OCI-LY7 (cell line): ENCODE data around the gene TPM1. TPM values are rescaled to one million over a fixed set of nuclear protein-coding genes. Genes with fewer than 3 reads are reported as not detected.

Experiments
- BruUV-seq: library from RNA; stranded (reverse); fragments of 400-500 nt; replicated peaks from 2 replicates; lab custom pipeline; 2021; lab: Mats Ljungman, UMichigan
- CTCF ChIA-PET: fragments of 300-600 bp; sonication (Branson Sonifier 250); formaldehyde crosslinking; loops from one replicate; lab custom pipeline; 2022; ENCODE audit warnings: antibody characterized with exemption; ENCODE audit not compliant: unreplicated experiment; lab: Charles Lee
- POLR2A ChIA-PET: fragments of 300-600 bp; sonication (Branson Sonifier 250); formaldehyde crosslinking; loops from one replicate; lab custom pipeline; 2022; ENCODE audit warnings: antibody characterized with exemption; lab: Charles Lee
- DNase-seq: peaks from one replicate; pipeline ENCODE4 v3.0.0-alpha.2; 2015; ENCODE audit warnings: low spot score
- H2AFZ ChIP-seq: fragments of 200-600 bp; sonication (generic), shearing (Covaris generic); 2 replicates; pipeline ENCODE4 v1.6.1; 2014; ENCODE audit warnings: mild to moderate bottlenecking, antibody characterized with exemption, low read length, moderate library complexity
- H3K27ac ChIP-seq: fragments of 200-600 bp; sonication (generic); 2 replicates; pipeline ENCODE4 v1.5.1; 2014; ENCODE audit warnings: mixed run types, low read depth, mild to moderate bottlenecking, moderate library complexity, low read length, inconsistent platforms; ENCODE audit not compliant: poor library complexity, severe bottlenecking
- H3K36me3 ChIP-seq: fragments of 200-600 bp; sonication (generic); 2 replicates; pipeline ENCODE4 v1.6.1; 2014; ENCODE audit warnings: mild to moderate bottlenecking, antibody characterized with exemption, low read length, moderate library complexity, mixed read lengths; ENCODE audit not compliant: insufficient read depth
- H3K4me1 ChIP-seq: fragments of 200-600 bp; sonication (generic); 2 replicates; pipeline ENCODE4 v1.5.1; 2014; ENCODE audit warnings: mild to moderate bottlenecking, low read length; ENCODE audit not compliant: insufficient read depth, poor library complexity, severe bottlenecking
- H3K4me2 ChIP-seq: fragments of 200-600 bp; sonication (generic); 2 replicates; pipeline ENCODE4 v1.6.1; 2014; ENCODE audit warnings: mild to moderate bottlenecking, low read length
- H3K4me3 ChIP-seq: fragments of 200-600 bp; sonication (generic); 2 replicates; pipeline ENCODE4 v1.5.1; 2014; ENCODE audit warnings: mild to moderate bottlenecking, low read depth, low read length; ENCODE audit not compliant: poor library complexity, severe bottlenecking
- H3K79me2 ChIP-seq: fragments of 200-600 bp; sonication (generic); 2 replicates; pipeline ENCODE4 v1.6.1; 2016; ENCODE audit warnings: low read depth, mild to moderate bottlenecking, low read length, moderate library complexity, mixed read lengths; ENCODE audit not compliant: insufficient read depth
- H3K9me2 ChIP-seq: fragments of 200-600 bp; sonication (generic); 2 replicates; pipeline ENCODE4 v1.6.1; 2016; ENCODE audit warnings: mild to moderate bottlenecking, low read length, mixed read lengths; ENCODE audit not compliant: insufficient read depth
- H3K9me3 ChIP-seq: fragments of 200-600 bp; sonication (generic); 2 replicates; pipeline ENCODE4 v1.6.1; 2014; ENCODE audit warnings: mild to moderate bottlenecking, mixed run types, low read length, mixed read lengths
- H4K20me1 ChIP-seq: fragments of 200-600 bp; sonication (generic); 2 replicates; pipeline ENCODE4 v1.6.1; 2014; ENCODE audit warnings: mild to moderate bottlenecking, antibody characterized with exemption, low read length, moderate library complexity, mixed read lengths; ENCODE audit not compliant: insufficient read depth
- CTCF ChIP-seq: fragments of 200-600 bp; sonication (generic); conservative IDR thresholded peaks from 2 replicates; pipeline ENCODE4 v1.5.1; 2014; ENCODE audit warnings: mild to moderate bottlenecking, antibody characterized with exemption, low read length, moderate library complexity, mixed read lengths
- EZH2phosphoT487 ChIP-seq: fragments of 200-600 bp; sonication (generic); IDR thresholded peaks from 2 replicates; pipeline ENCODE4 v1.6.1; 2018; ENCODE audit warnings: low read depth, borderline replicate concordance, mild to moderate bottlenecking, mixed run types, antibody characterized with exemption, low read length, moderate library complexity, mixed read lengths
- intact Hi-C: fragments of 100-400 bp; cut with micrococcal nuclease; formaldehyde crosslinking; loops from one replicate; pipeline ENCODE4 v1.10.0; 2022; ENCODE audit not compliant: unreplicated experiment
- total RNA-seq, 2 experiments: library from RNA; depleted of rRNA in 1 of 2; stranded (reverse); fragments of >200 nt in 1 of 2; shearing (Covaris generic) in 1 of 2; gene quantifications; 2 replicates each; pipeline ENCODE4 v1.2.3, GENCODE V29; 2014 to 2022

The TPM1 gene
- total RNA-seq, 2 experiments from 2014 or later = 19.3 to 19.9 TPM

DNA sequence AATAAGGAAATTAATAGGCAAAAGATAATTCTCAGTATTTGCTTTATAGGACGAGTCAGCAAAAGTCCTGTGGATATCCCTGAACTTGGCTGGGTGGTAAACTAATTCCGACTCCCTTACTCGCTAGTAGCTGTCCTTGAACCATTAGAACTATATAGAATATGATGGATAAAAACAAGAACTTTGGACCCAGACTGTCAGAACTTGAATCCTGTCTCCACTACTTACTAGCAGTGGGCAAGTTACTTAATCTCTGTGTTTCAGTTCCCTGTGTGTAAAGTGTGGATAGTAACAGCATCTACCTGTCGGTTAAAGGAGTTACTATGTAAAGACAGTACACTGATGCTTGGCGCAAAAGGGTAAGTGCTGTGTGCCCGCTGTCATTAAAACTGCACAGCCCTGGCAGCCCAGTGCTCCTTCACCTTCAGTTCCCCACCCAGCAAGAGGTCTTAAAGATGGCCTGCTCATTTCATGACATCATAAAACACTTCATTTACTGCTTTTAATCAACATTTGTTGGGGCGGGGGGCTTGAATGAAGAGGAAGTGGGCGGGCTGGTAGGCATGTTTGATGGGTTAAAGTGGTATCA lies 7.3 kb downstream of the TPM1 start:
- CTCF ChIA-PET = no interaction called here
- H3K4me2 ChIP-seq = peak overlapping the region; percentile 84

DNA sequence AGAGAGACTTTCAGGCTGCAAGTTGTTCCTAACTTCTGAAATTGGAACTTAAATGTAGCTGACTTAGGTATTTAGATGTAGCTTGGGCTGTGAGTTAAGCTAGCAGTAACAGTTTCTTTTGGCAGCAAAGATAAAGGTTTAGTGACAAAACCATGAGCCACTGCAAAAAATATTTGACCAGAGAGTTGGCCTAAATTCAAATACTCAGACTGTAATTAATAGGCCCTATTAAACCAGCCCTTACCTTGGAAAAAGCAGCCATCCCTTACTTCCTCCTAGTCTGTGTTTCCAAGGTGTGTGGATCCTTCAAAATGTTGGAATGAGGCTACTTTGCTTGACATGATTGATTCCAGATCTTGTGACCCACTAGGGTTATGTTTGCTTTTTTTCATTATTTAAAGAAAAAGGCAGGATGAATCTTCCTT lies 8.2 kb downstream of the TPM1 start:
- ChIA-PET POLR2A (interaction anchor here (0.6 kb wide), 1 partner anchor 27 kb away, joined by 3 read pairs; no protein-coding TSS in a partner anchor), CTCF (no interaction called here)
- Histone ChIP-seq H3K27ac (no peak overlapping the region), H3K36me3 (no peaks in the 10 kb centered on the region), H3K4me1 (peaks cover 20% of the 10 kb centered on the region), H3K9me2 (no peaks in the 10 kb centered on the region), H3K79me2 (no peaks in the 10 kb centered on the region), H3K4me3 (no peak overlapping the region), H3K4me2 (peak overlapping the region; percentile 84), H4K20me1 (no peaks in the 10 kb centered on the region), H2AFZ (no peak overlapping the region), H3K9me3 (no peaks in the 10 kb centered on the region)
- intact Hi-C loops = no loop called here
- no peak for DNase-seq
- TSS peak; percentile 69 for BruUV-seq
- TF ChIP-seq CTCF = no peak
- TF ChIP-seq EZH2phosphoT487 = no peak

More for the DNA sequence above, 7.3 kb downstream of the TPM1 start:
- Histone ChIP-seq H3K9me3 (no peaks in the 10 kb centered on the region), H3K36me3 (no peaks in the 10 kb centered on the region), H3K27ac (no peak overlapping the region), H4K20me1 (no peaks in the 10 kb centered on the region), H3K9me2 (no peaks in the 10 kb centered on the region), H2AFZ (no peak overlapping the region), H3K4me1 (peaks cover 20% of the 10 kb centered on the region), H3K79me2 (no peaks in the 10 kb centered on the region), H3K4me3 (no peak overlapping the region)
- no TSS peak for BruUV-seq
- DNase-seq = no peak
- intact Hi-C loops = loop anchor here (2.0 to 10.0 kb wide), 3 partner anchors 43 to 355 kb away; partner anchors contain the start of gene APH1B
- TF ChIP-seq CTCF (no peak), EZH2phosphoT487 (no peak)
- POLR2A ChIA-PET = interaction anchor here (0.6 to 1.0 kb wide), 3 partner anchors 61 to 670 kb away, joined by 3 to 4 read pairs (median 3); no protein-coding TSS in a partner anchor
